ENCODE measurements around the gene ZNF827.

ZNF827 gene

GRCh38 chr4:145823743-145824142 lies 114.9 kb downstream of the ZNF827 start:
- Histone ChIP-seq H3K27ac (0 out of 2 replicates have a peak overlapping the region, but pooled peaks have one; percentile 2), H3K4me1 (peaks cover 16% of the 10 kb centered on the region), H3K9ac (no peak overlapping the region), H3K4me2 (peak overlapping the region; percentile 17; the same call in 1 of the 2 replicates), H3K36me3 (peaks cover 84% of the 10 kb centered on the region), H3K9me3 (no peaks in the 10 kb centered on the region), H3K4me3 (no peak overlapping the region), H4K20me1 (no peaks in the 10 kb centered on the region), H3K27me3 (no peaks in the 10 kb centered on the region)
- no peak for TF ChIP-seq Cebpa-rat (IDR thresholded peaks at IDR 0.05)

- TF ChIP-seq Cebpa-rat (IDR thresholded peaks at IDR 0.05), result no peak
- H3K36me3 ChIP-seq, result peaks cover 80% of the 10 kb centered on the region
- H3K27me3 ChIP-seq, result no peaks in the 10 kb centered on the region
- no peaks in the 10 kb centered on the region for H4K20me1 ChIP-seq
- H3K4me2 ChIP-seq, result no peak overlapping the region
- no peak overlapping the region for H3K9ac ChIP-seq
- peaks cover 16% of the 10 kb centered on the region for H3K4me1 ChIP-seq
- no peak overlapping the region for H3K4me3 ChIP-seq
- H3K9me3 ChIP-seq, result no peaks in the 10 kb centered on the region
- no peak overlapping the region for H3K27ac ChIP-seq
These were observed 116.0 kb downstream of the ZNF827 start for GRCh38 chr4:145822581-145822980.

- no peak overlapping the region for H3K4me3 ChIP-seq
- no peak overlapping the region for H3K9ac ChIP-seq
- peaks cover 80% of the 10 kb centered on the region for H3K36me3 ChIP-seq
- peaks cover 16% of the 10 kb centered on the region for H3K4me1 ChIP-seq
- H3K27me3 ChIP-seq, result no peaks in the 10 kb centered on the region
- TF ChIP-seq Cebpa-rat (IDR thresholded peaks at IDR 0.05), result no peak
- H3K9me3 ChIP-seq, result no peaks in the 10 kb centered on the region
- H4K20me1 ChIP-seq, result no peaks in the 10 kb centered on the region
- H3K27ac ChIP-seq, result no peak overlapping the region
- no peak overlapping the region for H3K4me2 ChIP-seq
These were observed 116.4 kb downstream of the ZNF827 start for GRCh38 chr4:145822181-145822580.

GRCh38 chr4:145821766-145822165 lies 116.9 kb downstream of the ZNF827 start:
- TF ChIP-seq Cebpa-rat (IDR thresholded peaks at IDR 0.05), result no peak
- Histone ChIP-seq H3K4me1 (peaks cover 16% of the 10 kb centered on the region), H3K27me3 (no peaks in the 10 kb centered on the region), H3K9me3 (no peaks in the 10 kb centered on the region), H3K4me3 (no peak overlapping the region), H4K20me1 (no peaks in the 10 kb centered on the region), H3K9ac (no peak overlapping the region), H3K36me3 (peaks cover 80% of the 10 kb centered on the region), H3K4me2 (no peak overlapping the region), H3K27ac (no peak overlapping the region)

- no peaks in the 10 kb centered on the region for H3K9me3 ChIP-seq
- H3K36me3 ChIP-seq, result peaks cover 82% of the 10 kb centered on the region
- H3K4me3 ChIP-seq, result no peak overlapping the region
- no peaks in the 10 kb centered on the region for H4K20me1 ChIP-seq
- H3K4me1 ChIP-seq, result peaks cover 16% of the 10 kb centered on the region
- no peak overlapping the region for H3K4me2 ChIP-seq
- H3K27ac ChIP-seq, result no peak overlapping the region
- no peak overlapping the region for H3K9ac ChIP-seq
- no peak for TF ChIP-seq Cebpa-rat (IDR thresholded peaks at IDR 0.05)
- no peaks in the 10 kb centered on the region for H3K27me3 ChIP-seq
These were observed 118.2 kb downstream of the ZNF827 start for GRCh38 chr4:145820407-145820806.

- H3K4me3 ChIP-seq, result no peak overlapping the region
- H4K20me1 ChIP-seq, result no peaks in the 10 kb centered on the region
- no peaks in the 10 kb centered on the region for H3K9me3 ChIP-seq
- H3K27ac ChIP-seq, result no peak overlapping the region
- H3K9ac ChIP-seq, result no peak overlapping the region
- TF ChIP-seq Cebpa-rat (IDR thresholded peaks at IDR 0.05), result no peak
- H3K4me1 ChIP-seq, result peaks cover 13% of the 10 kb centered on the region
- no peaks in the 10 kb centered on the region for H3K27me3 ChIP-seq
- peaks cover 82% of the 10 kb centered on the region for H3K36me3 ChIP-seq
- H3K4me2 ChIP-seq, result no peak overlapping the region
These were observed 118.8 kb downstream of the ZNF827 start for GRCh38 chr4:145819853-145820181.

- Histone ChIP-seq H3K4me1 (peaks cover 7% of the 10 kb centered on the region), H3K9me3 (peaks cover under 1% of the 10 kb centered on the region; the same call in 1 of the 2 replicates), H3K4me2 (no peak overlapping the region), H3K27ac (no peak overlapping the region), H4K20me1 (no peaks in the 10 kb centered on the region), H3K9ac (no peak overlapping the region), H3K4me3 (no peak overlapping the region), H3K27me3 (no peaks in the 10 kb centered on the region), H3K36me3 (peaks cover 84% of the 10 kb centered on the region)
- TF ChIP-seq Cebpa-rat (IDR thresholded peaks at IDR 0.05), result no peak
These were observed 119.3 kb downstream of the ZNF827 start for GRCh38 chr4:145819101-145819852.

- H3K4me2 ChIP-seq, result no peak overlapping the region
- no peak for TF ChIP-seq Cebpa-rat (IDR thresholded peaks at IDR 0.05)
- no peak overlapping the region for H3K27ac ChIP-seq
- H3K4me3 ChIP-seq, result no peak overlapping the region
- H3K36me3 ChIP-seq, result peaks cover 89% of the 10 kb centered on the region
- no peaks in the 10 kb centered on the region for H4K20me1 ChIP-seq
- H3K4me1 ChIP-seq, result no peaks in the 10 kb centered on the region
- H3K9me3 ChIP-seq, result peaks cover 13% of the 10 kb centered on the region; the same call in 1 of the 2 replicates
- H3K9ac ChIP-seq, result no peak overlapping the region
- H3K27me3 ChIP-seq, result no peaks in the 10 kb centered on the region
These were observed 120.6 kb downstream of the ZNF827 start for GRCh38 chr4:145818011-145818410.

- H3K4me1 ChIP-seq, result no peaks in the 10 kb centered on the region
- no peaks in the 10 kb centered on the region for H4K20me1 ChIP-seq
- no peak overlapping the region for H3K9ac ChIP-seq
- peaks cover 32% of the 10 kb centered on the region for H3K9me3 ChIP-seq
- H3K4me2 ChIP-seq, result no peak overlapping the region
- no peak for TF ChIP-seq Cebpa-rat (IDR thresholded peaks at IDR 0.05)
- no peaks in the 10 kb centered on the region for H3K27me3 ChIP-seq
- H3K4me3 ChIP-seq, result no peak overlapping the region
- no peak overlapping the region for H3K27ac ChIP-seq
- peaks cover 94% of the 10 kb centered on the region for H3K36me3 ChIP-seq
These were observed 122.5 kb downstream of the ZNF827 start for GRCh38 chr4:145816091-145816490.

- no peak overlapping the region for H3K4me3 ChIP-seq
- no peak overlapping the region for H3K4me2 ChIP-seq
- H3K36me3 ChIP-seq, result peaks cover 96% of the 10 kb centered on the region
- H3K9ac ChIP-seq, result no peak overlapping the region
- H3K27me3 ChIP-seq, result no peaks in the 10 kb centered on the region
- H4K20me1 ChIP-seq, result no peaks in the 10 kb centered on the region
- peaks cover 37% of the 10 kb centered on the region for H3K9me3 ChIP-seq
- no peak for TF ChIP-seq Cebpa-rat (IDR thresholded peaks at IDR 0.05)
- H3K27ac ChIP-seq, result no peak overlapping the region
- no peaks in the 10 kb centered on the region for H3K4me1 ChIP-seq
These were observed 123.0 kb downstream of the ZNF827 start for GRCh38 chr4:145815626-145816025.
